K562 (cell line): ENCODE data around the gene SLC22A23. TPM values are rescaled to one million over a fixed set of nuclear protein-coding genes. Genes with fewer than 3 reads are reported as not detected.

Source experiments
- DPF2 ChIP-seq: fragments of 450-650 bp; IDR thresholded peaks from 2 replicates; pipeline ENCODE4 v1.6.1; 2016
- ETV1 ChIP-seq: fragments of 450-650 bp; conservative IDR thresholded peaks from 2 replicates; pipeline ENCODE4 v1.6.1; 2016; ENCODE audit warnings: missing genetic modification characterization, control low read depth, low read depth, missing compliant biosample characterization
- EZH2 ChIP-seq: IDR thresholded peaks from 2 replicates; pipeline ENCODE4 v1.6.1; 2012; ENCODE audit warnings: low read depth, mild to moderate bottlenecking, inconsistent platforms, low read length, borderline replicate concordance
- HNRNPUL1 ChIP-seq: fragments of 200-400 bp; formaldehyde crosslinking; IDR thresholded peaks from 2 replicates; pipeline ENCODE4 v1.6.1; 2017; ENCODE audit warnings: low read length
- MXD1 ChIP-seq: fragments of 250-450 bp; sonication (Bioruptor Pico); IDR thresholded peaks from 2 replicates; pipeline ENCODE4 v1.8.0; 2021; ENCODE audit warnings: borderline replicate concordance, mild to moderate bottlenecking, moderate library complexity; ENCODE audit not compliant: poor library complexity, severe bottlenecking
- NR0B1 ChIP-seq: fragments of 450-650 bp; IDR thresholded peaks from one replicate; pipeline ENCODE4 v1.6.1; 2018; ENCODE audit warnings: mild to moderate bottlenecking, moderate library complexity; ENCODE audit not compliant: partially characterized antibody
- SRSF9 ChIP-seq: fragments of 200-400 bp; formaldehyde crosslinking; IDR thresholded peaks from 2 replicates; pipeline ENCODE4 v1.6.1; 2017; ENCODE audit warnings: low read depth, low read length, borderline replicate concordance
- TRIM28 ChIP-seq: fragments of 450-650 bp; IDR thresholded peaks from 2 replicates; pipeline ENCODE4 v1.6.1; 2017
- ZNF707 ChIP-seq: fragments of 250-450 bp; sonication (Bioruptor Pico); conservative IDR thresholded peaks from 2 replicates; pipeline ENCODE4 v1.8.0; 2022; ENCODE audit warnings: inconsistent platforms, mild to moderate bottlenecking, moderate library complexity
- polyA plus RNA-seq, 8 experiments: library from polyadenylated mRNA; depleted of rRNA in 4 of 8; stranded (reverse) in 5 of 8; unstranded in 3 of 8; fragments of >200 nt; fragmentation: Nextera tagmentation in 2 of 8; fragmentation: Illumina TruSeq in 1 of 8; extraction: Ambion mirVana in 2 of 8; extraction: Trizol in 1 of 8; gene quantifications; 2 replicates each; pipeline versions ENCODE4 v1.2.1 to v1.2.3, GENCODE V29; 2011 to 2014; ENCODE audit warnings: inconsistent platforms in 1 of 8, missing spikeins in 1 of 8
- total RNA-seq, 7 experiments: library from RNA; depleted of rRNA in 6 of 7; stranded (reverse); fragments of >200 nt in 6 of 7; fragmentation: Illumina TruSeq in 2 of 7; extraction: Trizol in 2 of 7; gene quantifications; 2 replicates each; pipeline versions ENCODE4 v1.2.1 to v1.2.3, GENCODE V29; 2011 to 2021; ENCODE audit warnings: low replicate concordance in 1 of 7

The SLC22A23 gene
- total and polyA plus RNA-seq, 9 of the 15 experiments (the other 6 are each of a cell fraction or from before 2014, with no cell fraction given) = 0.30 to 8.7 (median 2.5) TPM

- peak; percentile 58 for TF ChIP-seq ETV1 (tag)
- TF ChIP-seq NR0B1 = no peak
- no peak for TF ChIP-seq ZNF707
- no peak for TF ChIP-seq SRSF9
- TF ChIP-seq HNRNPUL1 = no peak
- no peak for TF ChIP-seq EZH2
- TF ChIP-seq MXD1 (CRISPR knock-in tag) = no peak
- peak; percentile 52 for TF ChIP-seq DPF2
- no peak for TF ChIP-seq TRIM28
These were observed 47.0 kb downstream of the SLC22A23 start (continued) for GRCh38 chr6:3409699-3410384.
